PFSK-1 (cell line): ENCODE results near the gene PCSK6.

Experiments
- FOXP2 ChIP-seq: optimal IDR thresholded peaks from 2 replicates; pipeline ENCODE3; 2011; ENCODE audit warnings: borderline replicate concordance, control low read depth, inconsistent platforms; ENCODE audit not compliant: insufficient read depth; ENCODE audit errors: extremely low read length, extremely low read depth
- POLR2AphosphoS5 ChIP-seq: IDR thresholded peaks from 2 replicates; pipeline ENCODE4 v1.6.1; 2012; ENCODE audit warnings: low read depth, mild to moderate bottlenecking, control low read depth, low read length, moderate library complexity
- REST ChIP-seq, 2 experiments: IDR thresholded peaks; 2 replicates each; pipeline versions ENCODE4 v1.6.1 to v1.8.0; 2011 to 2012; ENCODE audit warnings: low read depth in 2 of 2, low read length in 2 of 2, control low read depth in 1 of 2, inconsistent platforms in 1 of 2, mild to moderate bottlenecking in 1 of 2, moderate library complexity in 1 of 2; ENCODE audit not compliant: insufficient read depth in 1 of 2
- SIN3A ChIP-seq: IDR thresholded peaks from 2 replicates; pipeline ENCODE4 v1.6.1; 2012; ENCODE audit warnings: mild to moderate bottlenecking, low read length, moderate library complexity, borderline replicate concordance; ENCODE audit not compliant: insufficient read depth
- TAF1 ChIP-seq: IDR thresholded peaks from 2 replicates; pipeline ENCODE4 v1.6.1; 2012; ENCODE audit warnings: low read length, control low read depth, borderline replicate concordance; ENCODE audit not compliant: insufficient read depth

PCSK6 gene

DNA sequence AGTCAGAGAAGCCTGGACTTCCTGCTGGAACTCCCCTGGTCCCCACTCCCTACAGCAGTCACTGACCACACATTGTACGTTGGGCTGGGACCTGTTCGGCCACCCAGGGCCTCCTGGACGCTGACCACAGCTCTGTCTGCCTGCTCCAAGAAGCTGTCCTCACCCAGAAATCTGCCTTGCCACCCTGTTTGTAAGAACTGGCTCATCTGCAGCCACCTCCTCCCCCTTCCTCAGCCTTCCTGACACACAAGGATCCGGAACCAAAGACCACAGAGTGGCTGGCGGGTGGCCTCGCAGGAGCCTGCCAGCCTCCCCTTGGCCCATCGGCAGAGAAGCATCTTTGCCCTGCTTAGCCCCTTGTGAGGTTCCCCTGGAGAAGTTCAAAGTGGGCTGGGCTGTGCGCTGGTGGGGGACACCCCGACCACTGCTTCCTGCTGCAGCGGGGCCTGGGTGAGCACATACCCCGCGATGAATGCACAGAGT, 91.9 kb downstream of the PCSK6 start:
- no peak for TF ChIP-seq REST (IDR thresholded peaks at IDR 0.05; ENCODE audit: insufficient read depth in 1 of 2, low read depth in 2 of 2, low read length in 2 of 2)
- TF ChIP-seq TAF1 = no peak
- no peak for TF ChIP-seq SIN3A
- TF ChIP-seq POLR2AphosphoS5 = no peak
- no peak for TF ChIP-seq FOXP2

- no peak for TF ChIP-seq FOXP2
- TF ChIP-seq POLR2AphosphoS5 = no peak
Observed at GRCh38 chr15:101396484-101397261, 92.8 kb downstream of the PCSK6 start.

GRCh38 chr15:101394654-101395053, 94.9 kb downstream of the PCSK6 start:
- TF ChIP-seq FOXP2 = no peak
- TF ChIP-seq SIN3A = no peak
- no peak for TF ChIP-seq REST (IDR thresholded peaks at IDR 0.05; ENCODE audit: insufficient read depth in 1 of 2, low read depth in 2 of 2, low read length in 2 of 2)
- no peak for TF ChIP-seq POLR2AphosphoS5
- no peak for TF ChIP-seq TAF1

- TF ChIP-seq POLR2AphosphoS5 = no peak
- no peak for TF ChIP-seq SIN3A
- no peak for TF ChIP-seq FOXP2
- no peak for TF ChIP-seq TAF1
- TF ChIP-seq REST (IDR thresholded peaks at IDR 0.05; ENCODE audit: insufficient read depth in 1 of 2, low read depth in 2 of 2, low read length in 2 of 2) = no peak
Observed at GRCh38 chr15:101394056-101394630, 95.4 kb downstream of the PCSK6 start.

DNA sequence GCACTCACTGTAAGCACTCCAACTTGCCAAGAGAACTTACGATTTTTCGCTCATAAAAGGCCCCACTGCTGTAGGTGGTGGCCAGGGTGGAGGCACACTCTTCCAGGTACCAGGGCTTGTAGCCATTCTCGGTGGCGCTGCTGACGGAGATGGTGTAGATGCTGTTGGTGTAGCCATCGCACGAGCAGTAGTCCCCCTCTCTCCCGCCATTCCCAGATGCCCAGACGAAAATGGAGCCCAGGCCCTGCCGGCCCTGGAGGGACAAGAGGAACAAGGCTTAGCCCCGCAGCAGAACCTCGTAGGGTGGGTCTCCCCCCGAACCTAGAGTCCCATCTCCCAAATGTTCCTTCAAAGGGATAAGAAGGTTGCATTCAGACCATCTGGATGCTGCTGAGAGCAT, 96.3 kb downstream of the PCSK6 start:
- no peak for TF ChIP-seq POLR2AphosphoS5
- no peak for TF ChIP-seq REST (IDR thresholded peaks at IDR 0.05; ENCODE audit: insufficient read depth in 1 of 2, low read depth in 2 of 2, low read length in 2 of 2)
- TF ChIP-seq TAF1 = no peak
- no peak for TF ChIP-seq SIN3A
- TF ChIP-seq FOXP2 = no peak
